Endothelial cell of umbilical vein (primary cell): ENCODE measurements around the gene SPIRE2.
"Not testable (repeated sequence)": the region's sequence is repeated elsewhere in the genome, so short reads cannot be mapped to it uniquely, and the experiment has no call there.

Experiments used
- EZH2 ChIP-seq: IDR thresholded peaks from 2 replicates; pipeline ENCODE4 v1.6.1; 2012; ENCODE audit warnings: borderline replicate concordance, low read depth, mild to moderate bottlenecking, moderate library complexity, low read length, inconsistent platforms; ENCODE audit not compliant: severe bottlenecking
- GATA2 ChIP-seq: IDR thresholded peaks from 2 replicates; pipeline ENCODE4 v1.7.0; 2011; ENCODE audit warnings: low read depth, mild to moderate bottlenecking, moderate library complexity, mixed read lengths, low read length; ENCODE audit not compliant: insufficient read length, insufficient read depth
- JUN ChIP-seq: IDR thresholded peaks from 2 replicates; pipeline ENCODE4 v1.6.1; 2011; ENCODE audit warnings: borderline replicate concordance, low read depth; ENCODE audit not compliant: insufficient read length, insufficient read depth
- MYC ChIP-seq: IDR thresholded peaks from one replicate; pipeline ENCODE4 v1.6.1; 2011; ENCODE audit warnings: mild to moderate bottlenecking, low read depth, low read length
- POLR2A ChIP-seq: IDR thresholded peaks from 2 replicates; pipeline ENCODE4 v1.6.1; 2012; ENCODE audit warnings: low read depth, mild to moderate bottlenecking, control low read depth, low read length
- POLR2AphosphoS5 ChIP-seq: IDR thresholded peaks from 2 replicates; pipeline ENCODE4 v1.6.1; 2012; ENCODE audit warnings: low read depth, mild to moderate bottlenecking, control low read depth, low read length, moderate library complexity; ENCODE audit not compliant: insufficient read depth
- TF ChIP-seq, protein P1 (sequence below), 2 donors: IDR thresholded peaks; 1 replicate in 1 of 2; 2 replicates in 1 of 2; pipeline ENCODE4 v1.5.1; 2011; ENCODE audit warnings: low read length in 2 of 2, mild to moderate bottlenecking in 2 of 2, moderate library complexity in 2 of 2, control low read depth in 1 of 2, inconsistent platforms in 1 of 2, low read depth in 1 of 2; ENCODE audit not compliant: insufficient read depth in 1 of 2; ENCODE audit errors: extremely low read depth in 1 of 2
- TF ChIP-seq, protein P2 (sequence below): IDR thresholded peaks from 2 replicates; pipeline ENCODE4 v1.6.1; 2011; ENCODE audit not compliant: insufficient read depth, insufficient read length

DNA sequence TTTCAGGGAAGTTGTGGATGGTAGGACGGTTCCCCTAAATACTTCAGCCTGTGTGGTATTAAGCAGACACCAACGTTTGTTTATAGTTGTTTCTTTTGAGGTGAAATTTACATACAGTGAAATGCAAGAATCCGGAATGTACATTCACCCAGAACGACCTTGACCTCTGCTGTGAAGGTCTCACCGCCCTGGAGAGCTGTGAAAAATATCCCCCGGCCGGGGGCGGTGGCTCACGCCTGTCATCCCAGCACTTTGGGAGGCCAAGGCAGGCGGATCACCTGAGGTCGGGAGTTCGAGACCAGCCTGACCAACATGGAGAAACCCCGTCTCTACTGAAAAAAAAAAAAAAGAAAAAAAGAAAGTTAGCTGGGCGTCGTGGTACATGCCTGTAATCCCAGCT lies 8.2 kb downstream of the SPIRE2 start:
- TF ChIP-seq POLR2AphosphoS5, POLR2A, MYC, EZH2, GATA2, JUN: not testable (repeated sequence)
- TF ChIP-seq, protein P1, sequence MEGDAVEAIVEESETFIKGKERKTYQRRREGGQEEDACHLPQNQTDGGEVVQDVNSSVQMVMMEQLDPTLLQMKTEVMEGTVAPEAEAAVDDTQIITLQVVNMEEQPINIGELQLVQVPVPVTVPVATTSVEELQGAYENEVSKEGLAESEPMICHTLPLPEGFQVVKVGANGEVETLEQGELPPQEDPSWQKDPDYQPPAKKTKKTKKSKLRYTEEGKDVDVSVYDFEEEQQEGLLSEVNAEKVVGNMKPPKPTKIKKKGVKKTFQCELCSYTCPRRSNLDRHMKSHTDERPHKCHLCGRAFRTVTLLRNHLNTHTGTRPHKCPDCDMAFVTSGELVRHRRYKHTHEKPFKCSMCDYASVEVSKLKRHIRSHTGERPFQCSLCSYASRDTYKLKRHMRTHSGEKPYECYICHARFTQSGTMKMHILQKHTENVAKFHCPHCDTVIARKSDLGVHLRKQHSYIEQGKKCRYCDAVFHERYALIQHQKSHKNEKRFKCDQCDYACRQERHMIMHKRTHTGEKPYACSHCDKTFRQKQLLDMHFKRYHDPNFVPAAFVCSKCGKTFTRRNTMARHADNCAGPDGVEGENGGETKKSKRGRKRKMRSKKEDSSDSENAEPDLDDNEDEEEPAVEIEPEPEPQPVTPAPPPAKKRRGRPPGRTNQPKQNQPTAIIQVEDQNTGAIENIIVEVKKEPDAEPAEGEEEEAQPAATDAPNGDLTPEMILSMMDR (IDR thresholded peaks at IDR 0.05; ENCODE audit: extremely low read depth in 1 of 2, insufficient read depth in 1 of 2, low read depth in 1 of 2, low read length in 2 of 2) = not testable (repeated sequence)
- TF ChIP-seq, protein P2, sequence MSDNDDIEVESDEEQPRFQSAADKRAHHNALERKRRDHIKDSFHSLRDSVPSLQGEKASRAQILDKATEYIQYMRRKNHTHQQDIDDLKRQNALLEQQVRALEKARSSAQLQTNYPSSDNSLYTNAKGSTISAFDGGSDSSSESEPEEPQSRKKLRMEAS = not testable (repeated sequence)
